RCC 7860 (cell line): ENCODE data around the gene CIRBP.

Source experiments
- DNase-seq: peaks from one replicate; pipeline ENCODE4 v3.0.0-alpha.2; 2015; ENCODE audit warnings: low spot score
- FAIRE-seq: peaks from 2 replicates; lab custom pipeline; 2012; peaks lifted over from hg19 to GRCh38; lab: Jason Lieb, UNC

The CIRBP gene

DNA sequence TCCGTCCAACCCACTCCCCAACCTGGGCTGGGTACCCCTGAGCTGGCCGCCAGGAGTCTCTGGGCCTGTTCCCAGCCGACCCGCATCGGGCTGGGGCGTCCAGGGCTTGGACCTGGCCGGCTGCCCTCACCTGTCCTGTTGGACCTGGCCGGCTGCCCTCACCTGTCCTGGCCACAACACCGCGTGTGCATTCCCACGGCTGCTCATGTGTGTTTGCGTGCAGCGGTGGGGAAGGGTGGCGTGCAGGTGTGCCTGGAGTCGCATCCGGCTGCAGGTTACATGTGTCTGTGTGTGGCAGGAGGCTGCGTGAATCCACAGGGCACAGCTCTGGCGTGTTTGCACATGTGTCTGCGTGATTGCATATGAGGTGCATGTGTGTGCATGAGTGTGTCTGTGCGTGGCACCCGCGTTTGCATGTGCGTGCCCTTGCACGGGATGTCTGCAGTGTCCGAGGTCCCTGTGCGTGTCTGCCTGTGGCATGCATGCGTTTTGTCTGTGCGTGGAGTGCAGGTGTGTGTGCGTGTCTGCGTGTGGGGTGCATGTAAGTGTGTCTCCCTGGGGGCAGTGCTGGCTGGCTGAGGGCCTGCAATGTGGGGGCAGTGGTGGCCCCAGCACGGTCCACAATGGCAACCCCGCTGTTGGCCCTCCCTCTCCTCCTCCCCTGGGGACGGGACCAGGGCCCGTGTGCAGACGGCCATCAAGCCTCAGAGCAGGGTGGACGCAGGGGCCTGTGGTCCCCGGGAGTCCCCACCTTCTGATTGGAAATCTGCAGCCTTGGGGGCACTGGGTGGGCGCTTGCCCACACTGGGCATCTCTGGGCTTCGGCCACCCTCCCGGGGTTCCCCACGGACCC lies 19.9 kb downstream of the CIRBP start:
- no peak for FAIRE-seq
- no peak for DNase-seq

DNA sequence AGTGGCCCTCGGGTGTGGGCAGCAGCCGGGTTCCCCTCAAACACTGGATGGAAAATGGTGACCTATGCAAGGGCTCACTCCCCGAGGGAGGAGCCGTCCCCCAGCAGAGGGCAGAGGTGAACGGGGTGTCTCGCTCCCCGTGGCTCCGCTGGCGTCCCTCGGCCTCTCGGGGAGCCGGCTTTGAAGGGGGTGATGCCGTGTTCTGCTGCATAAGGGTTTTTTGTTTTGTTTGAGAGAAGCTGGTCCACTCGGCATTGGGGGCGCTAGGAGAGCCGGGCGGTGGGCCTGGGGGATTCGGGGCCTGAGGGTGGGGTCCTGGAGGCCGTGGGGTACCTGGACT lies 20.5 kb downstream of the CIRBP start:
- no peak for FAIRE-seq
- no peak for DNase-seq

DNA sequence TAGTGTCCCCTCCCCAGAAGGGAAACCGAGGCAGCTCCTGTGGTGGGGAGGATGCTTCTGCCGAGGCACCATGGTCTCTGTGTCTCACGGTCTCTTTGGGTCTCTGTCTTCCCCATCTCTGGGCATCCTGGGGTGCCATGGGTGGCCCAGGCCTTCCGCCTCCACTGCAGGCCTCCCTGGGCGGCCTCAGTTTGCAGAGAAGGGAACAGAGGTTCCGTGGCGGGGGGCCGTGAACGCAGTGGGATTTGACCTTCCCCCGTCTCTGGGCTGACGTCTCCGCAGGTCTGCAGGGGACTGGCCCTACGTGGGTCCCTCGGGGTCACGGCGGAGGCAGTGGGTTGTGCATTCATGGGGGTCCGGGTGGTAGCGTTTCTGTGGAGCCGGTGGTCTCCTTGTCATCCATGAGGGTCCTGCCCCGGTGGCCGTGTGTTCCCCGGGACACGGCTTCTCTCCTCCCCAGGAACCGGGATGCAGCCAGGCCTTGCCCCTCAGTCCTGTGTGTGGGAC lies 21.1 kb downstream of the CIRBP start:
- no peak for DNase-seq
- FAIRE-seq: no peak

DNA sequence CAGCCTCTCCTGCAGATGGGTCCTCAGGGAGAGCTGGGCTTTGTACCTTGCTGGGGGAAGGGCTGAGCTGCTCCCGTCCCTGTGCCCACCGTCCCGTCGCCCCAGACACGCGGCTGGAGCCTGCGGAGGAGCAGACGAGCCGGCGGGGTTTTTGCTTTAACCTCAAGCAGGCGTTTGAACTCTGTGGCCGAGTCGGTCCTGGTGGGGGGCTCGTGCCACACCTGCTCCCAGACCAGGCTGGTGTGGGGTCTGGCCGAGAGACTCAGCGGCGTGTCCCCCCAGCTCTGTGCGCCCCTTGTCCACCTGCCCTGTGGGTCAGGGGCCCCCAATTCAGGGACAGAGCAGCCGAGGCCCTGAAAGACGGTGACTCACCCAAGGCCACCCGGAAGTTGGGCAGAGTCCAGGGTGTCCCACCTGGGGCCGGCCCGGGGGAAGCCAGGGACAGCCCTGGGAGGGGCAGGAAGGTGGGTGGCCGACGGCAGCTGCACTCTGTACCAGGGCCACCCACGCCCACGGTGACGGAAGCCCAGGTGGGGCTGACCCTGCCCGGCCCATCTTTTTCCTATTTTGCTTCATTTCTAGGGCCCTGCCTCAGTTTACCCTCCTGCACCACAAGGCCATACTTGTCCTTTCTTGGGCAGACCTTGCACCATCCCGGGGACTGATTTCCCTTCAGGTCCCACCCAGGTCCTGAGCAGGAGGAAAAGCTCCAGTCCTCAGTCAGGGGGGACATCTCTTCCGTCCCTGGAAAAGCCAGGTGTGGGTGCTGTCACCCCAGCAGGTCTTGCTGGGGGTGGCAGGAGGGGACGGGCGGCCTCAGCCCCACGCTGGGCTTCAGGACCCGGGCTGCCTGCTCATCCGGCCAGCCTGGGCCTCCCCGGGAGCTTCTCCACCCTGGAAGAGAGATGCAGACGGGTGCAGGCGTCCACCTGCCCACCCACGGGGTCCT lies 21.8 kb downstream of the CIRBP start:
- FAIRE-seq (no peak), DNase-seq (no peak)

DNA sequence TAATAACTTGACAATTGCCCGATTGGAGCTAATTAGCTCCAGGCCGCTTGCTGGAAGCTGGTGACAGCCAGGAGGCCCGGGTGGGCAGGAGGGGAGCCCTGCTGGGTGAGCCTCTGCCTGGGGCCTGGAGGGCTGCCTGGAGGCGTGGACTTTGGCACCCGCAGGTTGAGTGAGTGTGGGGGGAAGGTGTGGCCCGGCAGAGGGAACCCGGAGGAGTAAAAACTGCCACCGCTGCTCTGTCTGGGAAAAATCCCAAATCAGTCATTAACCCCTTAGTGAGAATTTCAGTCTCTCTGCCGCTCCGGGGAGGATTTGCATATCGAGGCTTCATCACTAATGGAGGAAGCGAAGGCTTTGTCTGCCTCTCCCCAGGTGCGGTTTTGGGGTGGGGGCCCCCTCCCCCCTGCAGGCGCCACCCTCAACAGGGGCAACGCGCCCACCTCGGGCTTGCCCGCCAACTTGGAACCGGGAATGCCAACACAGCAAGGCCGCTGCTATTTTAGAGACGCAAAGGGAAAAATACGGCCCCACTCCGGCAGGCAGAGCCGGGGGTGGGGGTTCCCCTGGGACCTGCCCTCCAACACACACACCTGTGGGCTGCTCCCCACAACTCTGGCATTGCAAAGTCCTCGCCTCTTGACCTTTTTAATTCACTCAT lies 22.8 kb downstream of the CIRBP start:
- DNase-seq (no peak), FAIRE-seq (no peak)

DNA sequence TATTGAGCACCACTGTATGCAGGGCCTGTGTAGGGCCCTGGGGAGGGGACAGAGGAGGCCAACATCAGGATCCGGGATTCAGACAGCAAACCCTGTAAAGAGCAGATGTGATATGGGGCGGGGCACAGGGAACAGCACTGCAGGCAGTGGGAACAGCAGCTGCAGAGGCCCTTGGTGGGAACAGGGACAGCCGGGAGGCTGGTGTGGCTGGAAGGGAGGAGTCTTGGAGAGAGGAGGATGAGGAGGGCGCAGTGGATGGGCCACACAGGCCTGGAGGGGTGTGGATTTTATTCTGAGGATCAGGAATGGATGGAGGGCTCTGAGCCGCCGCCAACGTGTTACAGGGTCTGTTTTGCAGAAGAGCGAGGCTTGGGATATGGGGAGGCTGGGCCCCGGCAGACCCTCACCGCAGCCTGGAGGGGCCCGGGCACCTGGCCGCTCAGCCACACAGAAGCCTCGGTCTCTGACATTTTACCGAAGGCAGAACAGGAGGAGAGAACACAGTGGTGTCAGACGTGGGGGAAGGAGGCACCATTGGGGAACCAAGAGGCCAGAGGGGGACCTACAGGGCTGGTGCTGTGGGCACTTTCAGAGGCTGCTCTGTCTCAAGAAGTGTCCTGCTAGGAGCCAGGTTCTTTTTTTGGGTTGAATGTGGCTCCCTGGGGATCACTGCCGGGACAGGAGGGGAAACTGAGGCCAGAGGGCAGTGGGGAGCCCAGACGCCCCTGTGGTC lies 23.5 kb downstream of the CIRBP start:
- FAIRE-seq: no peak
- no peak for DNase-seq

DNA sequence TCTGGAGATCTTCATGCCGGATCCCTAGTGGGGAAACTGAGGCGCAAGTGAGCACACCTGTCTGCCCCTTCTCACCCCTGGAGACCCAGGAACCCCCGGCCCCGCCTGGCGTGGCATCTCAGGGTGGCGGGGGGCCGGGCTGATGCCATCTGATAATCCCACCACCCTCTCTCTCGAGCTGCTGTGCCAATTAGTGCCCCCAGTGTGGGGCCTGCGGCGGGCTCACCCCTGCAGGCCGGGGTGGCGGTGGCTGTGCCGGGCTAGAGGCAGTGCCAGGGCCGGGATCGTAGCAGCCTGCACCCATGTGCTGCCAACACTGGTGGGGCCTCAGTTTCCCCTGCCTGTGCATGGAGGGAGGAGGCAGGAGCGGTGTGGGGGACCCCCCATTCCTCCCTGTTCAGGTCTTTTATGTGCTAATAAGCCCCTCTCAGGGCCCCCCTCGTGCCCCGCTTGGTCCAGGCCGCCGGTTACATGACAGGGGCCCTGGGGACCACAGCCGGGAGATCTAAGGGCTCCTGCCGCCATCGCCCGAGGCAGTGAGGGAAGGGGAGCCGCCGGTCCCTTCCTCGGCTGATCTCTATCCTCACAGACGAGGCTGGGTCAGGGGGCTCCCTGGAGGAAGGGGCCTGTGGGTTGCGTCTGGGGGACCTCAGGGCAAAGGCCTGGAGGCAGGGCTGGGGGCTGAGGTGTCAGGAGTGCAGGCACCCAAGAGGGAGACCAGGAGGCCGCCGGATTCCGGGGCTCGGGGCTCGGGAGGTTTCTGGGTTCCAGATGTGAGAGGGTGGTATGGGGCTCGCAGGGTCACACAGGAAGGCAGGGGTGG lies 24.9 kb downstream of the CIRBP start:
- no peak for DNase-seq
- FAIRE-seq: no peak

DNA sequence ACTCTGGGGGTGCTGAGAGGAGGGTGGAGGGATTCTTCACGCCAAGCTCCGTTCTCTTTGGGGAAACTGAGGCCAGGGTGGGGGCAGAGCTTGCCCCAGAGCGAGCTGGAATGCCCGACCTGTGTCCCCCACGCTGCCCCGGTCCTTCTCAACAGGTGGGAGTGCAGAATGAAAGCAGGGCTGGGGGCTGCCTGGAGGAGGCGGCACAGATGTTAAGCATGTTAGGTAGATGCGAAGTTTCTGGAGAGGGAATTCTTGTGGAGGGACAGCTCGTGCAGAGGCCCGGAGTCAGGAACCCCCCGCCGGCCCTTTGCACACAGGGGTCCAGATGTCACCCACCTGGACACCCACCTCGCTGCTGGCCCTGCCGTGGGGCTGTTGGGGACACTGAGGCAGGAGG lies 25.6 kb downstream of the CIRBP start:
- DNase-seq: no peak
- no peak for FAIRE-seq

DNA sequence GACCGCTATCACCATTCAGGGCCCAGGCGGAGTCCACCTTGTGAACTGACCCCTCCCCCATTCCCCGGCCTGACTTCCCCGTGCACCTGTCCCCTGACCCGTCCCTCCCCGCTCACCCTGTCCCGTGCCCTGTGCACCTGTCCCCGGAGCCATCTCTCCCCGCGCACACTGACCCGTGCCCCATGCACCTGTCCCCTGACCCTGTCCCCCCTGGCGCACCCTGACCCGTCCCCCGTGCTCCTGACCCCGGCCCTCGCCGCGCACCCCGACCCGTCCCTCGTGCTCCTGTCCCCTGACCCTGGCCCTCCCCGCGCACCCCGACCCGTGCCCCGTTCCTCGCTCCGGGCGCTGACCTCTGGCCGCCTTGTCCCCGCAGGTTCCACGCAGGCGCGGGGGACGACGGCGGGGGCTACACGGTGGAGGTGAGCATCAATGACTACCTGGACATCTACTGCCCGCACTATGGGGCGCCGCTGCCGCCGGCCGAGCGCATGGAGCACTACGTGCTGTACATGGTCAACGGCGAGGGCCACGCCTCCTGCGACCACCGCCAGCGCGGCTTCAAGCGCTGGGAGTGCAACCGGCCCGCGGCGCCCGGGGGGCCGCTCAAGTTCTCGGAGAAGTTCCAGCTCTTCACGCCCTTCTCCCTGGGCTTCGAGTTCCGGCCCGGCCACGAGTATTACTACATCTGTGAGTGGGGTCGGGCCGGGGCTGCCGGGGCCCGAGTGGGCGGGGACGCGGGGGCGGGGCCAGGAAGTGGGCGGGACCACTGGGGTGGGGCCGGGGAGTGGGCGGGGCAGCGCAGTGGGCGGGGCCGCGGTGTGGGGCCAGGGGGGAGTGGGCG lies 26.3 kb downstream of the CIRBP start:
- DNase-seq: no peak
- no peak for FAIRE-seq

DNA sequence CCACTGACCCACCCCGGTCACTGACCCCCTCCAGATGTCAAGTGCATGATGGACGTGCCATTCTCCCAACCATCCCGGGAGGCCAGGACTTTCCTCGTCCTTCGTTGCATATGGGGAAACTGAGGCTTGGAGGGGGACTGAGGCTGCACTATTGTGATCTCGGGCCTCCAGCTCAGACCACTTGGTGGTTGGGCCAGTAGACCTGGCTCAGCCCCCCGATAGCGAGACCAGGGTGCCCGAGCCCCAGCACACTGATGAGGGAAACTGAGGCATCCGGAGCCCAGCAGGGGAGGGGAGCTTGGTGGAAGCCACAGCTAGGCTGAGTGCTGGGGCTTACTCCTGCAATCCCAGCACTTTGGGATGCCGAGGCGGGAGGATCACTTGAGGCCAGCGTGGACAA lies 26.9 kb downstream of the CIRBP start:
- no peak for DNase-seq
- no peak for FAIRE-seq

DNA sequence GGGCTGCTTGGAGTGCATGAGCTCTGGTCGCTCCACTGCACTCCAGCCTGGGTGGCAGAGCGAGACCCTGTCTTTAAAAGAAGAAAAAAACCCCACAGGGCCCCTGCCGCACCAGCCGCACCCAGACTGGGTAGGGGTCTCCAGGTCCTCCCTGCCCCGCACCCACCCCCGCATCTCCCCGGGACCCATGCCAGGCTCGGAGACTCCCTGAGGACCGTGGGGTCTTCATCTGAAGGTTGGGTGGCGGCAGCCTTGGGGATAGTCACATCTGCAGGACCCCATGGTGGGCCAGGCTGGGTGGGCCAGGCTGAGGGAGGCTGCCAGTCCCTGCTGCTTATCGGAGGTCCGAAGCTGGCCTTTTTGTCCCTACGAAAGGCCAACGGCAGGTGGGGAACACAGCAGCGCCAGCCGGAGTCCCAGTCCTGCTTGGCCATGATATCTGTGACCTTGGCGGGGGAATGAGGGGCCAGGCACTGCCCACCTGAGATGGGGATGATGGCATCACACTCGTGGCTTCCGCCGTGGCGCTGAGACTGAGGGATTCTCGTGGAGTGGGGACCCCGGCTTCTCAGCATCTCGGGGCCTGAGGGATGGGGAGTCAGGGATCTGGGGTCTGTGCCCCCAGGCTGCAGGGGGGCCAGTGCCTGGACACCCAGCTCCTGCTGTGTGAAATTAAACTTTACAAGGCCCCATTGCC lies 27.6 kb downstream of the CIRBP start:
- DNase-seq (no peak), FAIRE-seq (no peak)

DNA sequence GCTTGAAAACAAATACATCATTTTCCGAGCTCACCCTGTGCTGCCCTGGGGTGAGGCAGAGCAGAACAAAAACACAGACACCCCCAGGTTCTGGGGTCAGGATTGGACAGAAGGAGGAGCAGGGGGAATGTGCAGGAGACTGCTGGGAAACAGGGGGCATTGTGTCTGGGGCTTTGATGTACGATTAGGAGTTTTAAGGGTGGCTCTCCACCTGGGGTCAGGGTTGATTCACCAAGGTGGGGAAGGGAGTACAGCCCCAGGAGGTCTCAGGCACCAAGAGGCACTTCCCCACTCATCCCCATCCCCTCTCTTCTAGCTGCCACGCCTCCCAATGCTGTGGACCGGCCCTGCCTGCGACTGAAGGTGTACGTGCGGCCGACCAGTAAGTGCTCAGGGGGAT lies 29.1 kb downstream of the CIRBP start:
- no peak for DNase-seq
- no peak for FAIRE-seq

DNA sequence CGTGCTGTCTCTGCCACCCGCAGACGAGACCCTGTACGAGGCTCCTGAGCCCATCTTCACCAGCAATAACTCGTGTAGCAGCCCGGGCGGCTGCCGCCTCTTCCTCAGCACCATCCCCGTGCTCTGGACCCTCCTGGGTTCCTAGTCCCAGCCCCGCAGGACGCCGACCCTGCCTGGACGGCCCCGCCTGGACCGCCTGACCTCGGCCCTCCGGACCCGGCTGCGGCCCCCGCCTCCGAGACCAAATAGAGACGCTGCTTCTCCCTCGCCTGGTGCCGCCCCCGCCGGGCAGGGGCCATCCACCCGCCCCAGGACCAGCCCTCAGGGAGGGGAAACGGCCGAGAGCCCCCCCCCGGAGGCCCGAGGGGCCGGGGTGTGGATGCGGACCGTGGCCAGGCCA lies 30.7 kb downstream of the CIRBP start:
- DNase-seq: no peak
- no peak for FAIRE-seq

DNA sequence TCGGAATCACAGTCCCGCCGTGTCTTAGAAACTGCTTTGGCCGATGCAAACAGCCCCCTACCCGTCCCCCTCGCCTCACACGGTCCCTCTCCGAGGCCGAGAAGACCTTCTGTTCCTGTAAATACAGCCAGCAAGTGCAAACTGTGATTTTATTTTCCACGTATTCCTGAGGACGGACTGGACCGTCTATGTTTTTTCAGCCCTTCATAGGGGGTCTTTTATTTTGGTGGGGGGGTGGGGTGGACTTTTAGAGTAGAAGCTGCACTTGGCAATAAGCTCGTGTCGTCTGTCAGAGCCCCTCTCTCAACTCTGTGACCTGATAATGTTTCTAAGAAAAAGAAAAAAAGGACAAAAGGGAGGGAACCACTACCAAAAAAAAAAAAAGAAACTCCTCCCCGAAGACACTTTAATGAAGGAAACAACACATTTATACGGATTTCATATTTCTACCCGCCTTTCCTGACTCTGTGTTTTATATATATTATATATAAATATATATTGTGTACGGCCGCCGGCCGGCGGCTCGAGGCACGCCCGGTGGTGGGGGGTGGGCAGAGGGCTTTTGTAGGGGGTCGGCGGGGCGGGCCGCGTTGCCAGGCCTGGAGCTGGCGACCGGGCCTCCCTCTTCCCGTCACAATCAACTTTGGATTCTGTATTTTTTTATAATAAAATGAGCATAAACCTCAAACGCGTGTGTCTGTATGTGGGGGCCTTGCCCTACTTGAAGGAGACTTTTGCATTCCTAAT lies 31.8 kb downstream of the CIRBP start:
- FAIRE-seq (no peak), DNase-seq (no peak)

DNA sequence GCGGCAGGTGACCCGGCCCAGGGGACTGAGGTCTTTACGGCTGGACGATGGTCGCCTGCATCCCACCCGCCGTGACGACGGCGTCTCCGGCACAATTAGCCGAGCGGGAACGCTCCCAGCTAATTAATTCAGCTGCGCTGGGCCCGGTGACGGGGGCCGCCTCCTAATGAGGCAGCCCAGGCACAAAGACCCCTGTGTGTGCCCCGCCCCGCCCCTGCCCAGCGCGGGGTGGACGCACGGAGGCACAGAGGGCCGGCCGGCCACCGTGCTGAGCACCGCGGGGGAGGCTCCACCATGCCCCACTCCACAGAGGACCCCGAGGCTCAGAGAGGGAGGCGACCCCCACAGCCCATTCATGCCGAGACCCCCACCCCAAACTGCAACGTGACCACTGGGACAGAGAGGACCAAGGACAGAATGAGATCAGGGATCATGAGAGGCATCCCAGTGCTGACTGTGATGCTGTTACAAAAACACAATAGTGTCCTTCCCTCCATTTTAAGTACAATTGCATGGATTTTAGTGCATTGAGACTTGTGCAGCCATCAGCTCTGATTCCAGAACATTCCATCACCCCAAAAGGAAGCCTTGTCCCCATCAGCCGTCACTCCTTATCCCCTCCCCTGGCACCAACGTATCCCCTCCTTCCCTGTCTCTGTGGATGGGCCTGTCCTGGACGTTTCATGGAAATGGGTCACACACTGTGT lies 33.6 kb downstream of the CIRBP start:
- FAIRE-seq: no peak

DNA sequence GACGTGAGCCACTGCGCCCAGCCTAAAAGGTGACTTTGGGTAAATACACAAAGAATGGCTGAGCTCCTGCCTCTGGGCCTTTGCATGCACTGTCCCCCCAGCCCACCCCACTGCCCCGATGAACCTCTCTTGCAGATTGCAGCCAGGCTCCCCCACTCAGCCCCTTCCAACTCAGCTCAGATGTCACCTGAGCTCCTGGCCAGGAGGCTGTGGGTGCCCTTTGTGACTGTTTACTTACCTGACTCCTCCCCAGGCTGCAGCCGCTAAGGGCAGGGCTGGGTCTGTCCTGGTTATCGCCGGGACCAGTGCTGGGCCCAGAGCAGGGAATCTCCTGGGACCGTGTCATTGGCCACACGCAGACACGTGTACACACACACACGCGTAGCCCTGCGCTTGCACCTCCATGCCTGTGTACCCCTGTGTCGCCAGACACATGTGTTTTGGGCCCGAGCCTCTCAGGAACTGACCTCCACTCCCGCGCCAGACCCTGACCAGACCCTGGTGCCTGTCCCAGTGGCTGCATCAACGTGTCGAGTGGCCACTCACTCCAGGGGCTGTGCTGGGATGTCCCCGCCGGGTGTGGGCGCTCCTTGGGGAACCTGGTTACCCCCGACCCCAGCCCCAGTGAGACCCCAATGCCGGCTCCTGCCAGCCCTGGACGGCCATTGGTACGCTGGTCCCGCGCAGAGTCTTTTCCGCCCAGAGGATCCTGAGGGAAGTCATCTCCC lies 35.2 kb downstream of the CIRBP start:
- DNase-seq (no peak), FAIRE-seq (no peak)

More for the DNA sequence above, 33.6 kb downstream of the CIRBP start:
- DNase-seq: no peak
